Middle frontal gyrus (tissue), 1 donor: ENCODE results near the gene AUNIP.

Source experiments
- DNase-seq: peaks from one replicate; pipeline ENCODE4 v3.0.0-alpha.2; 2015; ENCODE audit warnings: low spot score; ENCODE audit errors: extremely low spot score

The AUNIP gene

DNA sequence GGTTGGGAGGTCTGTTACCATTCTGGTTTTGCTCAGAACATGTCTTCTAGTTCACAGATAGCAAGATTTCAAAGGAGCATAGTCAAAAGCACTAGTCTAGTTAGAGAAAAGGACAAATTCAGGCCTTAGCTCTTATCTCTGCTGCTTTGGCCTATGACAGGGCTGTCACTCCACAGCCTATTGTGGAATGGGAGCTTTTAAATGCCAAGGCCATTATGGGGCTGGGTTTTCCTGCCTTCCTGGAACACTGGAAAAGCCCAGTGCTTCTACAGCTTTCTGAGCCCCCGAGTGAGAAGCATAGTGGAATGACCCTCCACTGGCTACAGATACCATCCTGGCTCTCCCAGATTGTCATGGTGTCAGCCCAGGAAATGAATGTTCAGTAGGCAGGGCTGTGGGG is 30.2 kb downstream of the AUNIP start:
- DNase-seq: no peak

GRCh38 chr1:25828491-25828890 is 30.8 kb downstream of the AUNIP start:
- no peak for DNase-seq

GRCh38 chr1:25826571-25826970 is 32.7 kb downstream of the AUNIP start:
- no peak for DNase-seq

DNA sequence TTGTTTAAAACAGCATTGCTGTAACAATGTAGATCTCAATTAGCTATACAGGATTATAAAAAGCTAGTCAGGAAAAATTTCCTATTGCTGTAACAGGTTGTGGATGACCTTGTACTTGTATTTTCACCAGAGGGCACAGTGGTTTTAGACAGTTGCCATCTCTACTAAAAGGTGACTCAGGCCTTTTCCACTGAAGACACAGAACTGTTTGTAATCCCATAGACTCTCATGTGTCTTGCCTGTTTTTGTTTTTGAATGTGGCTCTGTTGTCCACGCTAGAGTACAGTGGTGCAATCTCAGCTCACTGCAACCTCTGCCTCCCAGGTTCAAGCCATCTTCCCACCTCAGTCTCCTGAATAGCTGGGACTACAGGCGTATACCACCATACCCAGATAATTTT is 33.7 kb downstream of the AUNIP start:
- DNase-seq: no peak

GRCh38 chr1:25821630-25822091 is 37.6 kb downstream of the AUNIP start:
- no peak for DNase-seq

DNA sequence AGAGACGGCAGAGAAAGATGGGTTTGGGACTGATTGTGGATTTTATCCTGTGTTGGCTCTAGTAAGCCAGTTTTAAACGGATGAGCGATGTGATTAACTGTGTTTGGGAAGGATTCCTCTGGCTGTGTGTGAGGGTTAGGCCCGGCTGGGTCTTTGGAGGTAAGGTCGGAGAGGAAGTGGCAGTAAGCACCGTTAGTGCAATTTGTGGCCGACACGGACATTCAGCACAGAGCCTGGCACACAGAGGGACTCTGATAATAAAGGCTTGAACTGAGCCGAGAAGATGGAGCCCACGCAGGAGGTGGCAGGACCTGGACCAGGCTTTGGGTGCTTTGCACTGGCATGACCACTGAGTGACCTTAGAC is 38.2 kb downstream of the AUNIP start:
- DNase-seq: no peak

DNA sequence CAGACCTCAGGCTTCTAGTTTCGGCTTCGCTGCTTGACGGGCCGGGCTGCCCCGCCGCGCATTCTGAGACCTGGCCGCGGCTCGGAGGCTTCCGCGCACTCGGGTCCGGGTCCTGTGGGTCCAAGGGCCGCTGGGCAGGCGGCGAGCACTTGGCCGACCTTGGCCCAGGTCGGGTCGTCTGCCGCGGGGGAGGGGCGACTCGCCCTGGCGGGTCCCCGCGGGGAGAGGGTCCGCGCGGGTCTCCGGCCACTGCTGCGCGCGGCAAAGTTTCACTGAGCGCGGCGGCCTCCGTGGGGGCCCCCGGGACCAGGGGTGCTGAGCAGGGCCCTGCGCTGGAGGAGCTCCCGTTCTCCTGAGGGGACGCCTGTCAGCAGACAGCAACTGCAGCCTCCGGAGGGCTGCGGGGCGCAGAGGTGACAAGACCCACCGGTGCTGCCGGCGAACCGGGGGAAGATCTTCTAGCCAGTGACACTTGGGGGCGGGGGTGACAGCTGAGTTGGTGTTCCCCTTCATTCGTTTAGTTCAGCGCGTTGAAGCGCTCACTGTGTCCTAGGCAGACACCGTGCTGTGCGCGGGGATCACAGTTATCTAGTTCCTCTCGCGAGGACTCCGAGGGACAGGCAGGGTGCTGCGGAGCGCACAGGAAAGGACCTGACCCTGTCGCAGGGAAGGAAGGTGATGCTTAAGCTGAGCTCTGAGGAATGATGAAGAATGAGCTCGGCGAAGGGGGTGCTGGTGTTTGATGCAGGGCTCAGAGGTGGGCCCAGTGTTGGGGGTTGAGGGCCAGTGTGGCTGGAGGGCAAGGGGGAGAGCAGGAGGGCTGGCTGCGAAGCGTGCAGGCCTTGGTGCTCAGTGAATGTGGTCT is 38.8 kb downstream of the AUNIP start:
- DNase-seq: no peak

GRCh38 chr1:25819491-25820246 is 39.6 kb downstream of the AUNIP start, which contains the start of gene MTFR1L:
TSS of gene MTFR1L (plus strand) at chr1:25819954. CDS start at chr1:25823105, 3,151 bp downstream.
- peak; percentile 74 for DNase-seq

DNA sequence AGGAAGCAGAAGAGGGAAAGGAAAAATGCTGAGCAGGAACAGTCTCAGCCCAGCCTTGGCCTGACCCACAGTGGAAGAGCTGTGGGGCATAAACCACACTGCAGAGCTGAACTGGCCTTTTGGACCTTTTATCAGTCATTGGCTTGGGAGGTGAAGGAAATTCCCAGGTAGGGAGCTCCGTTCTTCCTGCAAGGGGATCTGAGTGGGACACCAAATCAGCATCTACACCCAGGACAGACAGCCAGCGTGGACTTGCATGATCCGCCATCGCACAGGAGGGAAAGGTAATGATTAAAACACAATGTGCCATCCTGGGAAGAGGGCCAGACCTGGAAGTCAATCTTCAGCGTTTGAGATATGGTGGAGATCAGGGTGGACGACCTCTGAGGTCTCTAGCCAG is 40.7 kb downstream of the AUNIP start:
- DNase-seq: no peak

DNA sequence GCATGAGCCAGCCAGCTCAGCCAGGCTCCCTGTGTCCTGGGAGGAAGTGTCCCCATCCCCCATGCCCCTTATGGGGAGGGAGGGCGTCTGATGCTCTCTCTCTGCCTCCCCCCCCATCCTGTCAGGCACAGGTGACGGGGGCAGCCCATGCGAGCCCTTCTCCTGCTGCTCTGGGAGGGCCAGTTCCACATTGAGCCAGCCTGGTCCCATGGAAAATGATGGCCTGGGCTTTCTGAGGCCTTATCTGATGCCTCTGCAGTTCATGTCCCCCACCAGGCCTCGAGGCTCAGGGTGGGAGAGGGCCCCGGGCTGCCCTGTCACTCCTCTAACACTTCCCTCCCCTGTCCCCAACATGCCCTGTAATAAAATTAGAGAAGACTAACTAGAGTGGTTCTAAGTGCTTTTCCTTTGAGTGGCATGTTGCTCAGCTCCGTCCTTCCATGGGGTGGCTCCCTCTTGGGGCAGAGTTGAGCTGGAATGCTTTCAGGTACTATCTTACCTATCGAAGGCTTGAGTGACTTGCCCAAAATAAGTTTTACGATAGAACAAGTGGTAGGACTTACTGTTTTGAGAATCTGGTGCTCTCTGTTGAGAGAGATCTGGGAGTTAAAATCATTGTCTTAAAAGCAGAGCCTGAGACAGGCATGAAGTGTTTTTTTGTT is 41.3 kb downstream of the AUNIP start:
- DNase-seq: no peak

- DNase-seq: no peak
Measured at GRCh38 chr1:25816112-25816718, 43.0 kb downstream of the AUNIP start.

GRCh38 chr1:25815208-25816111 is 43.8 kb downstream of the AUNIP start:
- DNase-seq: no peak

DNA sequence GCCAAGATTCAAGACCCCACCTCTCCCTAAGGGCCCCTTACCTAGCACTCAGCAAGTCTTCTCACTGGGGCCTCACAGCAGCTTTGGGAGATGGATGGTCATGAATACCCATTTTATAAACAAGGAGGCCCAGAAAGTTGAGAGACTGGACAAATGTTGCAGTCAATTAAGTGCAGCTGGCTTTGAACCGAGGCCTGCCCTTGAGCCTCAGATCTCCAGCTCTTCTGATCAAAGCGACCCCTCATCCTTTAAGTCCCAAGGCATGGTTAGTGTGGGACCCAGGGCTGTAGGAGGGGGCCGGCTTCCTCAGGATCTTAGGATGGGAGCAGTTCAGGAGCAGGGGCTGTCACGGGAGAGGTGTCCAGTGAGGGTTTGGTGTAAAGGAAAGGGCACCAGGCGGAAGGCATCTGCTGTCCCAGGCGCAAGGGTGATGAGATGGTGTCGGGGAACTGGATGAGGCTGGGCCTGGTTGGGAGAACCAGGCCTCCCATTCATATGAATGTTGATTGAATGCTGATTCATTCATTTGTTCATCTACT is 44.6 kb downstream of the AUNIP start:
- no peak for DNase-seq

GRCh38 chr1:25813734-25814471 is 45.4 kb downstream of the AUNIP start:
- DNase-seq: no peak

DNA sequence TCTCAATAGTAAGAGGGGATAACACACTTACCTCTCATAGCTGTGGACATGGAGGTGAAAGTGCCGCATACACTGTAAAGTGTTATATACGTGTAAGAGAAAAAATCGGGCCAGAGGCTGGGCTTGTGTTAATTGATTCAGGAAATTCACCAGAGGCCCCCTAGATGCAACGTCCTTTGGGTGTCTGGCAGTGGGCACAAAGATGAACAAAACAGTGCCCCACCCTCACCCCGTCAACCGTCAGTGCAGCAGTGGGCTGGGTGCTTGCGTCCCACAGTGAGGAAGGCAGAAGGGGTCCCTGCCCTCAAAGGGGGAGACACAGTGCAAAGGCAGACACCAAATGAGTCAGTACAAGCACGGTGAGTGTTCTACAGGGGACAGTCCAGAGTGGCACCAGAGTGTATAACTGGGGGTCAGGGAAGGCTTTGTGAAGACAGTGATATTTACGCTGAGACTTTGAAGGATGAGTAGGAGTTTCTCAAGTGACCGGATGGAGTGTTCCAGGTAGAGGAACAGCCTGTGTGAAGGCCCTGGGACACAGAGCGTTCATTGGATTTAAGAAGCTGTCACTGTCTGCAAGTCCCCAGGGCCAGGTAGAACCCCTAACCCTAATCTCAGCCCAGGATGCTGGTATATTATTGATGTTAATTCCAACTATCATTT is 46.1 kb downstream of the AUNIP start:
- no peak for DNase-seq

GRCh38 chr1:25811384-25812082 is 47.7 kb downstream of the AUNIP start:
- DNase-seq: no peak

DNA sequence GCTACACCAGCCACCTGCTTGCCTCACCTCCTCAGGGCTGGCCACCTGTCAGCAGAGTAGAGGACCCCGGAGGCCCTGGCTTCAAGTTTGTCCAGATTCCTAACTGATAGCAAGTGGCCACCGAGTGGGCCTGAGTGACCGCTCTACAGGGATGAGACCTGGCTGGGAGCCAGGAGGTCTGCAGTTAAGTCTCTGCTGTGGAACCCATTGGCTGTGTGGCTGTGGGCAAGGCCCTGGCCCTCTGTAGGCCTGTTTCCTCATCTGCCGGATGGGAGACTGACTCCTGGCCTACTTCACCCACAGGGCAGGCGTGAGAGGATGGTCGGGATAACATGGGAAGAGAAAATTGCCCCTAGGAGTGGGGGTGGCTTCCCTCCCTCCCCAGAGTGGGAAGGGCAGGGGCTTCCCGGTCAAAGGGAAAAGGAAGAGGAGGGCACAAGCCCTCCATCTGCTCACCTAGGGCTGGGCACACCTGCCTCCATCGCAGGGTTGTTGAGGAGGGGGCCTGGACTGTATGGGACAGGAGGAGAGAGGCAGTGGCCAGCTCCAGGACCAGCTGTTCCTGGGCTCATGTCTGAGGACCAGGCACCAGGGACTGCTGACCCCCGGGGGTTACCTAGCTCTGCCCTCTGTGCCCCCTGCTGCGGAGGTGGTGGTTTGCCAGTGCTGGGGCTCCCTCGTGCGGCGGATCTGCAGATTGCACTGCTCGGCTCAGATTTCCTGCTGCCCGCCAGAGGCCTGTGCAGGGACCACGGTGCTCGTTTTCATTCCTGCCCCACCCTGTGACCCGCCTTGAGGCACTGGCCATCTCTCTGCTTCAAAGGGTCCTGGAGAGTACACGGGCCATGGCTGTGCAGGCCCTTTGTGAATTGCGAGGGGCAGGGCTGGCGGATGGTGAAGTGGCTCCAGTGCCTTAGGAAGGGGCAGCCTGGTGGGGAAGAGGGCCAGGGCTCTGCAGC is 48.6 kb downstream of the AUNIP start:
- DNase-seq: no peak
